Esophagus muscularis mucosa (tissue), 4 donors: Measurements from ENCODE around the gene ZFY. TPM values are rescaled to one million over a fixed set of nuclear protein-coding genes. Genes with fewer than 3 reads are reported as not detected.
A peak's percentile ranks its signal among the peaks of the same experiment; 100 is the strongest.
"Not testable (repeated sequence)": the region's sequence is repeated elsewhere in the genome, so short reads cannot be mapped to it uniquely, and the experiment has no call there.

Experiments used
- DNase-seq: peaks from one replicate; pipeline ENCODE4 v3.0.0-alpha.2; 2017; ENCODE audit errors: extremely low spot score
- H3K27ac ChIP-seq, 4 donors: fragments of 200-600 bp; sonication (generic); replicated peaks in 1 of 4; 1 replicate in 3 of 4; 2 replicates in 1 of 4; pipeline ENCODE4 v1.5.1; 2016 to 2019; ENCODE audit warnings: mild to moderate bottlenecking in 1 of 4
- H3K27me3 ChIP-seq, 4 donors: fragments of 200-600 bp; sonication (generic); one replicate each; pipeline versions ENCODE4 v1.5.1 to v1.6.0; 2016 to 2019
- H3K36me3 ChIP-seq, 4 donors: fragments of 200-600 bp; sonication (generic); one replicate each; pipeline ENCODE4 v1.5.1; 2016 to 2019
- H3K4me1 ChIP-seq, 4 donors: fragments of 200-600 bp; sonication (generic); one replicate each; pipeline ENCODE4 v1.5.1; 2016 to 2019
- H3K4me3 ChIP-seq, 4 donors: fragments of 200-600 bp; sonication (generic); 1 replicate in 2 of 4; 2 replicates in 2 of 4; pipeline ENCODE4 v1.5.1; 2016 to 2019; ENCODE audit warnings: mild to moderate bottlenecking in 4 of 4, moderate library complexity in 1 of 4
- H3K9me3 ChIP-seq, 4 donors: fragments of 200-600 bp; sonication (generic); 1 replicate in 3 of 4; 2 replicates in 1 of 4; pipeline ENCODE4 v1.5.1; 2016 to 2019
- EP300 ChIP-seq: sonication (generic); formaldehyde crosslinking; IDR thresholded peaks from one replicate; pipeline ENCODE4 v1.6.1; 2017; ENCODE audit warnings: antibody characterized with exemption
- POLR2A ChIP-seq: fragments of 450-650 bp; IDR thresholded peaks from one replicate; pipeline ENCODE4 v1.6.1; 2017; ENCODE audit warnings: antibody characterized with exemption, moderate library complexity, mild to moderate bottlenecking, low read depth
- POLR2AphosphoS5 ChIP-seq, 2 donors: sonication (generic); formaldehyde crosslinking; IDR thresholded peaks; one replicate each; pipeline ENCODE4 v1.6.1; 2017; ENCODE audit warnings: antibody characterized with exemption in 2 of 2
- WGBS: methylation state at CpG from one replicate; pipeline ENCODE4 v1.1.5; 2018; 5-methylcytosine and 5-hydroxymethylcytosine counted together
- intact Hi-C: fragments of 100-400 bp; cut with DNase I; formaldehyde crosslinking; loops from one replicate; pipeline ENCODE4 v1.15.1; 2023
- total RNA-seq, 4 donors: library from RNA; depleted of rRNA; stranded (reverse); fragments of >200 nt; gene quantifications; one replicate each; pipeline versions ENCODE4 v1.1.0 to v1.2.1, GENCODE V29; 2016
- TF ChIP-seq, protein P1 (sequence below), 3 experiments: fragments of 200-600 bp in 2 of 3; fragments of 450-650 bp in 1 of 3; sonication (generic) in 2 of 3; IDR thresholded peaks; one replicate each; pipeline ENCODE4 v1.5.1; 2017 to 2019; ENCODE audit warnings: antibody characterized with exemption in 3 of 3, mild to moderate bottlenecking in 2 of 3, moderate library complexity in 1 of 3

The ZFY gene
- total RNA-seq, 4 donors from 2014 or later, result 0.06 to 24.9 (median 16.6) TPM; not detected in 1

GRCh38 chrY:2979283-2979682, 44.1 kb downstream of the ZFY start:
- Histone ChIP-seq H3K27me3 (no peaks in the 10 kb centered on the region), H3K36me3 (peaks cover 0 to 51% (median 5%) of the 10 kb centered on the region in 4 donors), H3K4me3 (no peak overlapping the region), H3K4me1 (no peaks in the 10 kb centered on the region), H3K27ac (no peak overlapping the region), H3K9me3 (no peaks in the 10 kb centered on the region)
- intact Hi-C loops, result no loop called here
- DNase-seq, result no peak
- TF ChIP-seq, protein P1, sequence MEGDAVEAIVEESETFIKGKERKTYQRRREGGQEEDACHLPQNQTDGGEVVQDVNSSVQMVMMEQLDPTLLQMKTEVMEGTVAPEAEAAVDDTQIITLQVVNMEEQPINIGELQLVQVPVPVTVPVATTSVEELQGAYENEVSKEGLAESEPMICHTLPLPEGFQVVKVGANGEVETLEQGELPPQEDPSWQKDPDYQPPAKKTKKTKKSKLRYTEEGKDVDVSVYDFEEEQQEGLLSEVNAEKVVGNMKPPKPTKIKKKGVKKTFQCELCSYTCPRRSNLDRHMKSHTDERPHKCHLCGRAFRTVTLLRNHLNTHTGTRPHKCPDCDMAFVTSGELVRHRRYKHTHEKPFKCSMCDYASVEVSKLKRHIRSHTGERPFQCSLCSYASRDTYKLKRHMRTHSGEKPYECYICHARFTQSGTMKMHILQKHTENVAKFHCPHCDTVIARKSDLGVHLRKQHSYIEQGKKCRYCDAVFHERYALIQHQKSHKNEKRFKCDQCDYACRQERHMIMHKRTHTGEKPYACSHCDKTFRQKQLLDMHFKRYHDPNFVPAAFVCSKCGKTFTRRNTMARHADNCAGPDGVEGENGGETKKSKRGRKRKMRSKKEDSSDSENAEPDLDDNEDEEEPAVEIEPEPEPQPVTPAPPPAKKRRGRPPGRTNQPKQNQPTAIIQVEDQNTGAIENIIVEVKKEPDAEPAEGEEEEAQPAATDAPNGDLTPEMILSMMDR (IDR thresholded peaks at IDR 0.05), result no peak
- TF ChIP-seq EP300 (no peak), POLR2AphosphoS5 (IDR thresholded peaks at IDR 0.05) (no peak), POLR2A (no peak)
- no CpG with 5 or more reads among the region's 6 CpGs for WGBS

DNA sequence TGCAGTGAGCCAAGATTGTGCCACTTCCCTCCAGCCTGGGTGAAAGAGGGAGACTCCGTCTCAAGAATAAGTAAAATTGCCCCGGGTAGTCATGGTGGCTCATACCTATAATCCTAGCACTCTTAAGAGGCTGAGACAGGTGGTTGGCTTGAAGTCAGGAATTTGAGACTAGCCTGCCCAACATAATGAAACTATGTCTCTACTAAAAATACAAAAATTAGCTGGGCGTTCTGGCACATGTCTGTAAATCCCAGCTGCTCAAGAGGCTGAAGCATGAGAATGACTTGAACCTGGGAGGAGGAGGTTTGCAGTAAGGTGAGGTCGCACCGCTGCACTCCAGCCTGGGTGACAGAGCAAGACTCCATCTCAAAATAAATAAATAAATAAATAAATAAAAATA, 49.3 kb downstream of the ZFY start:
- WGBS, result no CpG with 5 or more reads among the region's 5 CpGs
- H3K27me3 ChIP-seq, result no peaks in the 10 kb centered on the region
- no peaks in the 10 kb centered on the region for H3K4me1 ChIP-seq
- no peaks in the 10 kb centered on the region for H3K9me3 ChIP-seq
- no peak overlapping the region for H3K27ac ChIP-seq
- intact Hi-C loops, result no loop called here
- peaks cover 0 to 5% (median 0%) of the 10 kb centered on the region in 4 donors for H3K36me3 ChIP-seq
- TF ChIP-seq POLR2A (no peak), POLR2AphosphoS5 (IDR thresholded peaks at IDR 0.05) (no peak), EP300 (no peak)
- TF ChIP-seq, protein P1 (IDR thresholded peaks at IDR 0.05), result no peak
- DNase-seq, result no peak
- no peak overlapping the region for H3K4me3 ChIP-seq

DNA sequence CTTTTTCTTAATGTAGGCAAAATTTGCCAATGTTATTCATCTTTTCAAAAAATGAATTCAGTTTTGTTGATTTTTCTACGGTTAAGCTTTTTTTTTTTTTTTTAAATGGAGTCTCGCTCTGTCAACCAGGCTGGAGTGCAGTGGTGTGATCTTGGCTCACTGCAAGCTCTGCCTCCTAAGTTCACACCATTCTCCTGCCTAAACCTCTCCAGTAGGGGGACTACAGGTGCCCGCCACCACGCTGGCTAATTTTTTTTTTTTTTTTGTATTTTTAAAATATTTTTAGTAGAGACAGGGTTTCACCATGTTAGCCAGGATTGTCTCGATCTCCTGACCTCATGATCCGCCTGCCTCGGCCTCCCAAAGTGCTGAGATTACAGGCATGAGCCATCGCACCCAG, 52.0 kb downstream of the ZFY start:
- H3K27ac ChIP-seq, H3K4me3 ChIP-seq, H3K27me3 ChIP-seq, H3K4me1 ChIP-seq, H3K36me3 ChIP-seq, H3K9me3 ChIP-seq, intact Hi-C loops, DNase-seq: not testable (repeated sequence)
- no CpG with 5 or more reads among the region's 8 CpGs for WGBS

DNA sequence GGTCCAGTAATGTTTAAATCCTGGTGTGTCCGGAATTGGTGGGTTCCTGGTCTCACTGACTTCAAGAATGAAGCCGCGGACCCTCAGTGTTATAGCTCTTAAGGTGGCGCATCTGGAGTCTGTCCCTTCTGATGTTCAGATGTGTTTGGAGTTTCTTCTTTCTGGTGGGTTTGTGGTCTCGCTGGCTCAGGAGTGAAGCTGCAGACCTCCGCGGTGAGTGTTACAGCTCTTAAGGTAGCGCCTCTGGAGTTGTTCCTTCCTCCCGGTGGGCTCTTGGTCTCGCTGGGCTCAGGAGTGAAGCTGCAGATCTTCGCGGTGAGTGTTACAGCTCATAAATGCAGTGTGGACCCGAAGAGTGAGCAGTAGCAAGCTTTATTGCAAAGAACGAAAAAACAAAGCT, 62.2 kb downstream of the ZFY start:
- H3K36me3 ChIP-seq, DNase-seq, intact Hi-C loops, H3K27ac ChIP-seq, H3K27me3 ChIP-seq, H3K9me3 ChIP-seq, H3K4me3 ChIP-seq: not testable (repeated sequence)
- H3K4me1 ChIP-seq, result peaks cover 0 to 11% (median 2%) of the 10 kb centered on the region in 4 donors
- no CpG with 5 or more reads among the region's 14 CpGs for WGBS

DNA sequence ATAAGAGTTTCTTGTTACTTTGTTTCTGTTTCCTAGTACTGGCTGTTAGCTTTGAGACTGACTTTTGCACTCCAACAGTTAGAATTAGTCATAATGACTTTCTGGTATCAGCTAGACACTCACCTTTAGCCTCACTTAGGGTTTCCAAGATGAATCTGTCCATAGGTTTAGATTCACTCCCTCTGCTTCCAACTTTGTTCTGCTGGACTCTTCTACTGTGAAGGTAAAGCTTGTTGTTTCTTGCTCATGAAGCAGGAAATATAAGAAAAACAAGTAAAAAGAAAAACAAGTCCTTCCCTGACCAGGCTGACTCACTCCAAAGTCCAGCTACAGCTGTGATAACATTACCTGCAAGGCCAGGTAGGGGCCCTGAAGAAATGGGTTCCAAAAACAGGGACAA, 67.0 kb downstream of the ZFY start:
- Histone ChIP-seq H3K4me3 (peak overlapping the region in 2 of 4 donors; percentile 48 to 56), H3K27ac (peak overlapping the region in 2 of 4 donors; percentile 79 to 81)

More for the DNA sequence above, 67.0 kb downstream of the ZFY start:
- no peaks in the 10 kb centered on the region for H3K36me3 ChIP-seq
- no peaks in the 10 kb centered on the region for H3K9me3 ChIP-seq
- H3K4me1 ChIP-seq, result peaks cover 0 to 21% (median 10%) of the 10 kb centered on the region in 4 donors
- DNase-seq, result no peak
- intact Hi-C loops, result no loop called here
- no peaks in the 10 kb centered on the region for H3K27me3 ChIP-seq
- TF ChIP-seq POLR2A (no peak), POLR2AphosphoS5 (IDR thresholded peaks at IDR 0.05) (no peak), EP300 (no peak)
- TF ChIP-seq, protein P1 (IDR thresholded peaks at IDR 0.05), result no peak
